SK-N-SH (cell line): ENCODE data around the gene DYNC1H1. TPM values are rescaled to one million over a fixed set of nuclear protein-coding genes. Genes with fewer than 3 reads are reported as not detected.

Experiments
- CTCF ChIA-PET: fragments of 300-600, 350-600 bp; formaldehyde crosslinking; extraction: SDS; loops from one replicate; lab custom pipeline; 2021; lab: Yijun Ruan, JAX
- POLR2A ChIA-PET: fragments of 350-600 bp; sonication (Branson Sonifier 250); formaldehyde crosslinking; extraction: SDS; loops from one replicate; lab custom pipeline; 2020; ENCODE audit warnings: antibody characterized with exemption, inconsistent platforms; lab: Yijun Ruan, JAX
- DNase-seq: peaks from one replicate; pipeline ENCODE4 v3.0.0; 2012
- H2AFZ ChIP-seq: fragments of 200-600 bp; sonication (generic); 2 replicates; pipeline ENCODE4 v1.8.1; 2016; ENCODE audit warnings: antibody characterized with exemption, mild to moderate bottlenecking, low read depth
- H3F3A ChIP-seq: fragments of 200-600 bp; sonication (generic); replicated peaks from 2 replicates; pipeline ENCODE3; 2016; ENCODE audit warnings: antibody characterized with exemption, mild to moderate bottlenecking; ENCODE audit not compliant: insufficient read depth
- H3K27ac ChIP-seq, 2 experiments: fragments of 200-500 bp in 1 of 2; fragments of 200-600 bp in 1 of 2; sonication (Bioruptor generic) in 1 of 2; sonication (generic), shearing (Covaris generic) in 1 of 2; 2 replicates each; pipeline versions ENCODE4 v1.5.1 to v1.6.1; 2014 to 2016; ENCODE audit warnings: low read depth in 2 of 2, inconsistent platforms in 1 of 2, low read length in 1 of 2, mild to moderate bottlenecking in 1 of 2, mixed read lengths in 1 of 2
- H3K27me3 ChIP-seq: fragments of 200-600 bp; sonication (generic), shearing (Covaris generic); 2 replicates; pipeline ENCODE4 v1.6.1; 2016; ENCODE audit warnings: mixed run types; ENCODE audit not compliant: insufficient read depth
- H3K36me3 ChIP-seq, 2 experiments: fragments of 200-500 bp in 1 of 2; fragments of 200-600 bp in 1 of 2; sonication (Bioruptor generic) in 1 of 2; sonication (generic) in 1 of 2; replicated peaks in 1 of 2; 2 replicates each; pipeline versions ENCODE3 to v1.5.1; 2014 to 2016; ENCODE audit warnings: low read length in 1 of 2, mild to moderate bottlenecking in 1 of 2; ENCODE audit not compliant: insufficient read depth in 2 of 2, control insufficient read depth in 1 of 2
- H3K4me1 ChIP-seq, 2 experiments: fragments of 200-500 bp in 1 of 2; fragments of 200-600 bp in 1 of 2; sonication (Bioruptor generic) in 1 of 2; sonication (generic), shearing (Covaris generic) in 1 of 2; 2 replicates each; pipeline versions ENCODE4 v1.5.1 to v1.6.1; 2014 to 2016; ENCODE audit warnings: low read depth in 1 of 2, low read length in 1 of 2, mixed run types in 1 of 2; ENCODE audit not compliant: insufficient read depth in 2 of 2, control insufficient read depth in 1 of 2
- H3K4me2 ChIP-seq: fragments of 200-600 bp; sonication (generic), shearing (Covaris generic); 2 replicates; pipeline ENCODE4 v1.6.1; 2017; ENCODE audit warnings: mixed run types
- H3K4me3 ChIP-seq, 2 experiments: fragments of 200-500 bp in 1 of 2; fragments of 200-600 bp in 1 of 2; sonication (Bioruptor generic) in 1 of 2; sonication (generic), shearing (Covaris generic) in 1 of 2; 2 replicates each; pipeline versions ENCODE4 v1.5.1 to v1.8.1; 2014 to 2016; ENCODE audit warnings: low read depth in 2 of 2, inconsistent platforms in 1 of 2, low read length in 1 of 2, mild to moderate bottlenecking in 1 of 2, mixed read lengths in 1 of 2, moderate library complexity in 1 of 2
- H3K79me2 ChIP-seq: fragments of 200-600 bp; sonication (generic); 2 replicates; pipeline ENCODE4 v1.8.1; 2017; ENCODE audit warnings: mild to moderate bottlenecking; ENCODE audit not compliant: insufficient read depth
- H3K9ac ChIP-seq: fragments of 200-600 bp; sonication (generic); 2 replicates; pipeline ENCODE4 v1.6.1; 2017; ENCODE audit warnings: mixed run types
- H3K9me2 ChIP-seq: fragments of 200-600 bp; sonication (generic); 2 replicates; pipeline ENCODE4 v1.6.1; 2017; ENCODE audit warnings: mixed run types
- H3K9me3 ChIP-seq: fragments of 200-600 bp; sonication (generic); 2 replicates; pipeline ENCODE4 v1.6.1; 2017; ENCODE audit warnings: mixed run types, mild to moderate bottlenecking, moderate library complexity
- H4K20me1 ChIP-seq: fragments of 200-600 bp; sonication (generic); 2 replicates; pipeline ENCODE4 v1.6.1; 2017; ENCODE audit warnings: mild to moderate bottlenecking, mixed run types; ENCODE audit not compliant: insufficient read depth
- CHD2 ChIP-seq: fragments of 150-350 bp; IDR thresholded peaks from 2 replicates; pipeline ENCODE4 v1.6.1; 2018; ENCODE audit warnings: low read length; ENCODE audit not compliant: partially characterized antibody
- ELF1 ChIP-seq: IDR thresholded peaks from 2 replicates; pipeline ENCODE4 v1.4.0; 2012
- EP300 ChIP-seq, 2 experiments: IDR thresholded peaks; 2 replicates each; pipeline versions ENCODE4 v1.4.0 to v1.6.1; 2012; ENCODE audit warnings: borderline replicate concordance in 1 of 2, low read depth in 1 of 2, low read length in 1 of 2
- FOSL2 ChIP-seq: IDR thresholded peaks from 2 replicates; pipeline ENCODE4 v1.4.0; 2012; ENCODE audit warnings: low read depth, mild to moderate bottlenecking, moderate library complexity, borderline replicate concordance
- GABPA ChIP-seq: IDR thresholded peaks from 2 replicates; pipeline ENCODE4 v1.4.0; 2012; ENCODE audit warnings: low read depth, mild to moderate bottlenecking
- GATA2 ChIP-seq: sonication (generic); formaldehyde crosslinking; IDR thresholded peaks from 2 replicates; pipeline ENCODE4 v1.5.0; 2020; ENCODE audit warnings: mild to moderate bottlenecking, missing genetic modification reagents
- JUND ChIP-seq: IDR thresholded peaks from 2 replicates; pipeline ENCODE4 v1.4.0; 2012
- MXI1 ChIP-seq: IDR thresholded peaks from 2 replicates; pipeline ENCODE4 v1.6.1; 2012; ENCODE audit warnings: mild to moderate bottlenecking, low read depth, low read length, improper control_type of control experiment
- POLR2AphosphoS5 ChIP-seq: IDR thresholded peaks from 2 replicates; pipeline ENCODE4 v1.6.1; 2012; ENCODE audit warnings: low read depth, low read length
- RCOR1 ChIP-seq: fragments of 150-350 bp; IDR thresholded peaks from 2 replicates; pipeline ENCODE4 v1.6.1; 2017; ENCODE audit warnings: antibody characterized with exemption, low read length
- SMC3 ChIP-seq: IDR thresholded peaks from 2 replicates; pipeline ENCODE4 v1.6.1; 2012; ENCODE audit warnings: low read depth, low read length, improper control_type of control experiment
- TCF12 ChIP-seq: IDR thresholded peaks from 2 replicates; pipeline ENCODE4 v1.4.0; 2012
- TEAD4 ChIP-seq: IDR thresholded peaks from 2 replicates; pipeline ENCODE4 v1.4.0; 2012; ENCODE audit warnings: mild to moderate bottlenecking, borderline replicate concordance; ENCODE audit not compliant: insufficient read depth
- YY1 ChIP-seq: IDR thresholded peaks from 2 replicates; pipeline ENCODE4 v1.4.0; 2012; ENCODE audit warnings: low read depth, mild to moderate bottlenecking
- WGBS: methylation state at CpG from one replicate; pipeline ENCODE4 v1.1.6; 2017; ENCODE audit warnings: low lambda C conversion rate; 5-methylcytosine and 5-hydroxymethylcytosine counted together
- polyA plus RNA-seq, 3 experiments: library from polyadenylated mRNA; depleted of rRNA; stranded (reverse); fragments of >200 nt; gene quantifications; 2 replicates each; pipeline ENCODE4 v1.2.3, GENCODE V29; 2012
- TF ChIP-seq, protein P1 (sequence below): IDR thresholded peaks from 2 replicates; pipeline ENCODE4; 2012
- TF ChIP-seq, protein P2 (sequence below): IDR thresholded peaks from 2 replicates; pipeline ENCODE4 v1.4.0; 2012; ENCODE audit warnings: low read depth, borderline replicate concordance
- TF ChIP-seq, protein P3 (sequence below): fragments of 150-350 bp; IDR thresholded peaks from 2 replicates; pipeline ENCODE4 v1.6.1; 2017; ENCODE audit warnings: antibody characterized with exemption, low read length, low read depth, borderline replicate concordance
- TF ChIP-seq, protein P4 (sequence below): IDR thresholded peaks from 2 replicates; pipeline ENCODE4 v1.4.0; 2012; ENCODE audit warnings: low read depth

DYNC1H1 gene
- polyA plus RNA-seq, 1 of the 3 experiments (the other 2 are of a cell fraction): 140 TPM

DNA sequence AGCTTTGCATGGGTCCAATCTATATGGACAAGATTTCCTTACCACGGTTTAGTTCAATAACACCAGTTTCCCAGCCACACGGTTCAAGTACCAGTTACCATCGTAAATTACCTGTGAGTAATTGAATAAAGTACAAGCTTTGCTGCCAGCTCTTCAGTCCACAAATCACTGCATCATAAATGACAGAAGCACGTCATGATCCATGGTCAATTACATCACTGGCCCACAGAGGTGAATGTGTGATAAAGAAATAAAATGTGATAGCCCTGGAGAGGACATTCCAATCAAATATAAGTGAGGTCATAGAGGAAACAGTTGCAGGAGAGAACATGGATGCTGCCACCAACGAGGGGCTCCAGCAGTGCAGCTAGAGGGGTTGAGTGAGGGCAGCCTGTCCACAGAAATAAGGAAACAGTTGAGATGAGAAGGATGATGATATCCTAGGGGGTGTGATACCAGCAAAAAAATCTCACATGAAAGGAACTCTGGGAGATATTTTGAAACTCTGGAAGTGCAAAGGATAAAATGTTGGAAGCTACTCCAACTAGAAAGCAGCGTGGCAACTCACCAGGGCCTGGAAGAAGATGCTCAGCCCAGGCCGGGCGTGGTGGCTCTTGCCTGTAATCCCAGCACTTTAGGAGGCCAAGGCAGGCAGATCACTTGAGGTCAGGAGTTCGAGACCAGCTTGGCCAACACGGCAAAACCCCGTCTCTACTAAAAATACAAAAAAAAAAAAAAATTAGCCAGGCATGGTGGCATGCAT is 5.8 kb upstream of the DYNC1H1 start:
- no peak for DNase-seq
- CTCF ChIA-PET: interaction anchor here (0.6 to 1.7 kb wide), 4 partner anchors 88 to 251 kb away, joined by 3 to 12 read pairs (median 4); no protein-coding TSS in a partner anchor
- Histone ChIP-seq H3K79me2 (no peaks in the 10 kb centered on the region), H3K27me3 (no peaks in the 10 kb centered on the region), H4K20me1 (no peaks in the 10 kb centered on the region), H2AFZ (no peak overlapping the region), H3K4me3 (no peak overlapping the region), H3K4me1 (peaks cover 17 to 21% of the 10 kb centered on the region in 2 experiments; a peak in 3 of 4 replicates), H3K27ac (no peak overlapping the region), H3K9me3 (no peaks in the 10 kb centered on the region), H3K9me2 (no peaks in the 10 kb centered on the region), H3K9ac (no peak overlapping the region), H3F3A (peaks cover 12% of the 10 kb centered on the region), H3K36me3 (no peaks in the 10 kb centered on the region), H3K4me2 (no peak overlapping the region)
- no peak for TF ChIP-seq EP300 (IDR thresholded peaks at IDR 0.05; ENCODE audit: borderline replicate concordance in 1 of 2, low read depth in 1 of 2, low read length in 1 of 2)
- TF ChIP-seq TEAD4: no peak
- TF ChIP-seq GABPA: no peak
- no peak for TF ChIP-seq JUND
- no peak for TF ChIP-seq TCF12
- TF ChIP-seq, protein P1, sequence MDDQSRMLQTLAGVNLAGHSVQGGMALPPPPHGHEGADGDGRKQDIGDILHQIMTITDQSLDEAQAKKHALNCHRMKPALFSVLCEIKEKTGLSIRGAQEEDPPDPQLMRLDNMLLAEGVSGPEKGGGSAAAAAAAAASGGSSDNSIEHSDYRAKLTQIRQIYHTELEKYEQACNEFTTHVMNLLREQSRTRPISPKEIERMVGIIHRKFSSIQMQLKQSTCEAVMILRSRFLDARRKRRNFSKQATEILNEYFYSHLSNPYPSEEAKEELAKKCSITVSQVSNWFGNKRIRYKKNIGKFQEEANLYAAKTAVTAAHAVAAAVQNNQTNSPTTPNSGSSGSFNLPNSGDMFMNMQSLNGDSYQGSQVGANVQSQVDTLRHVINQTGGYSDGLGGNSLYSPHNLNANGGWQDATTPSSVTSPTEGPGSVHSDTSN: no peak
- no peak for TF ChIP-seq RCOR1
- no peak for TF ChIP-seq FOSL2
- TF ChIP-seq CHD2: no peak
- 83% methylated on average over 11 of the region's 11 CpGs for WGBS
- POLR2A ChIA-PET: interaction anchor here (0.7 kb wide), 1 partner anchor 143 kb away, joined by 4 read pairs; no protein-coding TSS in a partner anchor

DNA sequence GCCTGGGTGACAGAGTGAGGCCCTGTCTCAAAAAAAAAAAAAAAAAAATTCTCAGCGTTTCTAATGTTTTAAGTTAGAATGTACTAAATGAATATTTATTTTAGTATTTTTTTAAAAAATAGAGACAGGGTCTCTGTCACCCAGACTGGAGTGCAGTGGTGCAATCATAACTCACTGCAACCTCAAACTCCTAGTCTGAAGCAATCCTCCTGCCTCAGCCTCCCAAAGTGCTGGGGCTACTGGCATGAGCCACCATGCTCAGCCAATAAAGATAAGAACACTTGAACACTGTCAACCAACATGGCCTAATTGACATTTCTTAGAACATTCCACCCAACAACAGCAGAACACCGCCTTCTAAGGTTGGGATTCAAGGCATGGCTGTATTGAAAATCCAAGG is 5.1 kb upstream of the DYNC1H1 start:
- POLR2A ChIA-PET: no interaction called here
- no peak for DNase-seq

More for the DNA sequence above, 5.1 kb upstream of the DYNC1H1 start:
- Histone ChIP-seq H3K9me3 (no peaks in the 10 kb centered on the region), H3K9ac (no peak overlapping the region), H3F3A (peaks cover 10% of the 10 kb centered on the region), H3K4me2 (no peak overlapping the region), H4K20me1 (no peaks in the 10 kb centered on the region), H3K27ac (no peak overlapping the region), H2AFZ (no peak overlapping the region), H3K36me3 (no peaks in the 10 kb centered on the region), H3K4me3 (no peak overlapping the region), H3K9me2 (no peaks in the 10 kb centered on the region), H3K79me2 (no peaks in the 10 kb centered on the region), H3K4me1 (peaks cover 22 to 26% of the 10 kb centered on the region in 2 experiments; a peak in 3 of 4 replicates), H3K27me3 (no peaks in the 10 kb centered on the region)
- 42% methylated on average over 2 of the region's 2 CpGs for WGBS
- CTCF ChIA-PET: interaction anchor here (0.7 to 4.6 kb wide), 4 partner anchors 11 to 188 kb away, joined by 3 to 33 read pairs (median 11); no protein-coding TSS in a partner anchor
- TF ChIP-seq, protein P1: no peak
- TF ChIP-seq, protein P2, sequence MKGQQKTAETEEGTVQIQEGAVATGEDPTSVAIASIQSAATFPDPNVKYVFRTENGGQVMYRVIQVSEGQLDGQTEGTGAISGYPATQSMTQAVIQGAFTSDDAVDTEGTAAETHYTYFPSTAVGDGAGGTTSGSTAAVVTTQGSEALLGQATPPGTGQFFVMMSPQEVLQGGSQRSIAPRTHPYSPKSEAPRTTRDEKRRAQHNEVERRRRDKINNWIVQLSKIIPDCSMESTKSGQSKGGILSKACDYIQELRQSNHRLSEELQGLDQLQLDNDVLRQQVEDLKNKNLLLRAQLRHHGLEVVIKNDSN: no peak
- TF ChIP-seq CHD2 (no peak), MXI1 (no peak), TCF12 (no peak), FOSL2 (no peak), GATA2 (no peak), ELF1 (no peak), YY1 (no peak), RCOR1 (no peak), POLR2AphosphoS5 (no peak), SMC3 (no peak), JUND (no peak), TEAD4 (no peak)
- TF ChIP-seq, protein P3, sequence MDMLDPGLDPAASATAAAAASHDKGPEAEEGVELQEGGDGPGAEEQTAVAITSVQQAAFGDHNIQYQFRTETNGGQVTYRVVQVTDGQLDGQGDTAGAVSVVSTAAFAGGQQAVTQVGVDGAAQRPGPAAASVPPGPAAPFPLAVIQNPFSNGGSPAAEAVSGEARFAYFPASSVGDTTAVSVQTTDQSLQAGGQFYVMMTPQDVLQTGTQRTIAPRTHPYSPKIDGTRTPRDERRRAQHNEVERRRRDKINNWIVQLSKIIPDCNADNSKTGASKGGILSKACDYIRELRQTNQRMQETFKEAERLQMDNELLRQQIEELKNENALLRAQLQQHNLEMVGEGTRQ: no peak
- TF ChIP-seq, protein P4, sequence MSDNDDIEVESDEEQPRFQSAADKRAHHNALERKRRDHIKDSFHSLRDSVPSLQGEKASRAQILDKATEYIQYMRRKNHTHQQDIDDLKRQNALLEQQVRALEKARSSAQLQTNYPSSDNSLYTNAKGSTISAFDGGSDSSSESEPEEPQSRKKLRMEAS: no peak
